HEK293 (cell line): ENCODE measurements around the gene TRAF6.

Experiments
- CTCF ChIA-PET: fragments of 350-600 bp; formaldehyde crosslinking; extraction: SDS; loops from one replicate; lab custom pipeline; 2021; ENCODE audit warnings: antibody characterized with exemption; lab: Yijun Ruan, JAX
- POLR2A ChIA-PET: fragments of 300-600 bp; formaldehyde crosslinking; extraction: SDS; loops from one replicate; lab custom pipeline; 2020; ENCODE audit warnings: antibody characterized with exemption, inconsistent platforms; lab: Yijun Ruan, JAX
- H3K27ac ChIP-seq: fragments of 200-500 bp; sonication (Bioruptor generic); 2 replicates; pipeline ENCODE4 v1.5.1; 2014; ENCODE audit warnings: low read depth, low read length, control low read depth, inconsistent platforms; ENCODE audit errors: extremely low read depth
- H3K36me3 ChIP-seq, 2 experiments: fragments of 200-500 bp in 1 of 2; sonication (Bioruptor generic) in 1 of 2; 1 replicate in 1 of 2; 2 replicates in 1 of 2; pipeline ENCODE4 v1.5.1; 2014 to 2017; ENCODE audit warnings: inconsistent platforms in 2 of 2, low read length in 2 of 2; ENCODE audit not compliant: control insufficient read depth in 2 of 2, insufficient read depth in 1 of 2
- H3K4me1 ChIP-seq: fragments of 200-500 bp; sonication (Bioruptor generic); 2 replicates; pipeline ENCODE4 v1.5.1; 2014; ENCODE audit warnings: mild to moderate bottlenecking, low read length, inconsistent platforms; ENCODE audit not compliant: control insufficient read depth, insufficient read depth
- H3K4me3 ChIP-seq: 2 replicates; pipeline ENCODE4 v1.5.1; 2011; ENCODE audit warnings: low read depth, mild to moderate bottlenecking, control low read depth, low read length, moderate library complexity
- H3K9me3 ChIP-seq: fragments of 200-500 bp; sonication (Bioruptor generic); 2 replicates; pipeline ENCODE4 v1.5.1; 2014; ENCODE audit warnings: low read depth, low read length, inconsistent platforms; ENCODE audit not compliant: control insufficient read depth, insufficient read depth
- BCL11B ChIP-seq: fragments of 450-650 bp; formaldehyde crosslinking; IDR thresholded peaks from 2 replicates; pipeline ENCODE4 v1.5.1; 2016; ENCODE audit warnings: low read depth, missing biosample characterization, missing genetic modification characterization
- CTCF ChIP-seq: fragments of 450-650 bp; formaldehyde crosslinking; IDR thresholded peaks from 2 replicates; pipeline ENCODE4 v1.5.1; 2016; ENCODE audit warnings: missing biosample characterization, missing genetic modification characterization
- TRIM28 ChIP-seq: IDR thresholded peaks from 2 replicates; pipeline ENCODE4 v1.6.1; 2011; ENCODE audit warnings: low read length, control low read depth, borderline replicate concordance
- ZBTB17 ChIP-seq: fragments of 450-650 bp; formaldehyde crosslinking; IDR thresholded peaks from 2 replicates; pipeline ENCODE4 v1.5.1; 2016; ENCODE audit warnings: missing biosample characterization, missing genetic modification characterization
- ZFHX2 ChIP-seq: fragments of 450-650 bp; formaldehyde crosslinking; conservative IDR thresholded peaks from 2 replicates; pipeline ENCODE4 v1.5.1; 2016; ENCODE audit warnings: missing biosample characterization, missing genetic modification characterization
- ZNF138 ChIP-seq: fragments of 450-650 bp; formaldehyde crosslinking; IDR thresholded peaks from 2 replicates; pipeline ENCODE4 v1.5.1; 2016; ENCODE audit warnings: missing biosample characterization, missing genetic modification characterization, borderline replicate concordance
- ZNF16 ChIP-seq: fragments of 450-650 bp; formaldehyde crosslinking; IDR thresholded peaks from 2 replicates; pipeline ENCODE4 v1.5.1; 2016; ENCODE audit warnings: low read depth, missing biosample characterization, missing genetic modification characterization
- ZNF248 ChIP-seq: fragments of 450-650 bp; formaldehyde crosslinking; IDR thresholded peaks from 2 replicates; pipeline ENCODE4 v1.5.1; 2017; ENCODE audit warnings: missing biosample characterization, missing genetic modification characterization
- ZNF266 ChIP-seq: fragments of 450-650 bp; formaldehyde crosslinking; IDR thresholded peaks from 2 replicates; pipeline ENCODE4 v1.5.1; 2016; ENCODE audit warnings: missing biosample characterization, missing genetic modification characterization, low read depth
- ZNF510 ChIP-seq: fragments of 450-650 bp; formaldehyde crosslinking; IDR thresholded peaks from 2 replicates; pipeline ENCODE4 v1.5.1; 2018; ENCODE audit warnings: mild to moderate bottlenecking, missing genetic modification characterization, missing biosample characterization; ENCODE audit not compliant: insufficient replicate concordance
- ZNF639 ChIP-seq: fragments of 450-650 bp; formaldehyde crosslinking; IDR thresholded peaks from 2 replicates; pipeline ENCODE4 v1.5.1; 2016; ENCODE audit warnings: missing biosample characterization, missing genetic modification characterization
- ZNF654 ChIP-seq: fragments of 450-650 bp; formaldehyde crosslinking; IDR thresholded peaks from 2 replicates; pipeline ENCODE4 v1.5.1; 2016; ENCODE audit warnings: low read depth, missing biosample characterization, missing genetic modification characterization
- ZNF670 ChIP-seq: fragments of 450-650 bp; formaldehyde crosslinking; IDR thresholded peaks from 2 replicates; pipeline ENCODE4 v1.5.1; 2016; ENCODE audit warnings: missing biosample characterization, missing genetic modification characterization, low read depth
- TF ChIP-seq, protein P1 (sequence below): fragments of 450-650 bp; formaldehyde crosslinking; IDR thresholded peaks from 2 replicates; pipeline ENCODE4 v1.5.1; 2016; ENCODE audit warnings: missing biosample characterization, missing genetic modification characterization, low read depth
- TF ChIP-seq, protein P2 (sequence below): fragments of 450-650 bp; formaldehyde crosslinking; optimal IDR thresholded peaks from 2 replicates; pipeline ENCODE3; 2016; ENCODE audit warnings: missing biosample characterization, mild to moderate bottlenecking, missing genetic modification characterization
- TF ChIP-seq, protein P3 (sequence below): fragments of 450-650 bp; formaldehyde crosslinking; IDR thresholded peaks from 2 replicates; pipeline ENCODE4 v1.5.1; 2017; ENCODE audit warnings: missing biosample characterization, missing genetic modification characterization
- TF ChIP-seq, protein P4 (sequence below): fragments of 450-650 bp; formaldehyde crosslinking; IDR thresholded peaks from 2 replicates; pipeline ENCODE4 v1.5.1; 2017; ENCODE audit warnings: missing biosample characterization, missing genetic modification characterization

Gene TRAF6

DNA sequence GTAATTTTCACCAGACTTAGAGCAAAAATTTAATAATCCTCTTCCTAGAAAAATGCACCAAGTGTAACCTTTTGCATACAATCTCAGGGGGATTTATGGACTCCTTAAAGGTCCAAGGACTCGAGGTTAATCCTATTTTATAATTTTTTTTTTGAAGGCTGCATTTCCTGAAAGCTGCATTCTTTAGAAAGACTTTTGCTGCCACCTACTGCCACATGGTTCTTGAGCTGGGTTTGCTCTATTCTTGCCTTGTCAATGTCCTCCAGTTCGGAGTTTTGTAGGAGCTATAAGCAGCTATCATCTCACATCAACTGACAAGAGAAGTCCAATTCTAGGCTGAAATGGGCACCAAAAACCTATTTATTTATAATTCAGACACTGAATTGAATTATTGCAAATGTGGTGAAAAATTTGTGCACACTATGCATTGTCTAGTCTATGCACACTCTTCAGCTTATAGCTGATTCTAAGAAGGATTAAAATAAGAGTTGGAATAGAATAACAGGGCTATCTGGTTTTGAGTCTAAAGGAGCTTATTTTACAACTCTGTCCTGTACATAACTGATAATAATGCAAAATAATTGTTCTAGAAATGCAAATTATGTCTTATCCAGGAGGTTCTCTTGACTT is 31.3 kb downstream of the TRAF6 start:
- ChIA-PET POLR2A (interaction anchor here (0.5 to 1.3 kb wide), 7 partner anchors 8 to 186 kb away, joined by 3 to 5 read pairs (median 4); no protein-coding TSS in a partner anchor), CTCF (interaction anchor here (0.6 to 9.4 kb wide), 40 partner anchors 9 to 1419 kb away, joined by 3 to 247 read pairs (median 4); partner anchors contain the start of genes COMMD9 and PRR5L)
- Histone ChIP-seq H3K9me3 (no peaks in the 10 kb centered on the region), H3K4me1 (no peaks in the 10 kb centered on the region), H3K36me3 (peaks cover 0 to 1% of the 10 kb centered on the region in 2 experiments; a peak in 2 of 3 replicates), H3K27ac (no peak overlapping the region), H3K4me3 (no peak overlapping the region)
- no peak for TF ChIP-seq BCL11B (tag by site-specific recombination)
- peak; percentile 76 for TF ChIP-seq ZNF654 (tag by site-specific recombination)
- TF ChIP-seq, protein P1, sequence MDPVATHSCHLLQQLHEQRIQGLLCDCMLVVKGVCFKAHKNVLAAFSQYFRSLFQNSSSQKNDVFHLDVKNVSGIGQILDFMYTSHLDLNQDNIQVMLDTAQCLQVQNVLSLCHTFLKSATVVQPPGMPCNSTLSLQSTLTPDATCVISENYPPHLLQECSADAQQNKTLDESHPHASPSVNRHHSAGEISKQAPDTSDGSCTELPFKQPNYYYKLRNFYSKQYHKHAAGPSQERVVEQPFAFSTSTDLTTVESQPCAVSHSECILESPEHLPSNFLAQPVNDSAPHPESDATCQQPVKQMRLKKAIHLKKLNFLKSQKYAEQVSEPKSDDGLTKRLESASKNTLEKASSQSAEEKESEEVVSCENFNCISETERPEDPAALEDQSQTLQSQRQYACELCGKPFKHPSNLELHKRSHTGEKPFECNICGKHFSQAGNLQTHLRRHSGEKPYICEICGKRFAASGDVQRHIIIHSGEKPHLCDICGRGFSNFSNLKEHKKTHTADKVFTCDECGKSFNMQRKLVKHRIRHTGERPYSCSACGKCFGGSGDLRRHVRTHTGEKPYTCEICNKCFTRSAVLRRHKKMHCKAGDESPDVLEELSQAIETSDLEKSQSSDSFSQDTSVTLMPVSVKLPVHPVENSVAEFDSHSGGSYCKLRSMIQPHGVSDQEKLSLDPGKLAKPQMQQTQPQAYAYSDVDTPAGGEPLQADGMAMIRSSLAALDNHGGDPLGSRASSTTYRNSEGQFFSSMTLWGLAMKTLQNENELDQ = no peak
- no peak for TF ChIP-seq ZNF670 (tag by site-specific recombination)
- no peak for TF ChIP-seq ZFHX2 (tag by site-specific recombination)
- peak; percentile 42; the same call in 1 of the 2 replicates for TF ChIP-seq CTCF
- TF ChIP-seq TRIM28 = no peak
- TF ChIP-seq ZNF138 (tag by site-specific recombination) = no peak

DNA sequence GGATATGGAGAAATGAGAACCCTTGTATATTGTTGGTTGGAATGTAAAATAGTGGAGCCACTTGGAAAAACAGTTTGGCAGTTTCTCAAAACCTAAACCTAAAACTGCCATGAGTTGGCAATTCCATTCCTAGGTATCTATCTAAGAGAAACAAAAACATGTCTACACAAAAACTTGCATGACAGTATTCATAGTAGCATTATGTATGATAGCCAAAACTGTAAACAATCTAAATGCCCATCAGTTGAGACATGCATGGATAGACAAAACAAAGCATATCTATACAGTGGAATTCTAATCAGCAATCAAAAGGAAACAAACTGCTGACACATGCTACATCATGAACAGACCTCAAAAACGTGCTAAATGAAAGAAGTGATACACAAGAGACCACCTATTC is 34.9 kb downstream of the TRAF6 start:
- POLR2A ChIA-PET = no interaction called here
- Histone ChIP-seq H3K27ac (no peak overlapping the region), H3K4me1 (no peaks in the 10 kb centered on the region), H3K4me3 (no peak overlapping the region), H3K36me3 (no peaks in the 10 kb centered on the region), H3K9me3 (no peaks in the 10 kb centered on the region)
- CTCF ChIA-PET = interaction anchor here (0.6 to 9.4 kb wide), 6 partner anchors 17 to 272 kb away, joined by 3 to 247 read pairs (median 4); partner anchors contain the start of genes COMMD9 and PRR5L
- TF ChIP-seq ZBTB17 (tag by site-specific recombination) (no peak), ZNF510 (tag by site-specific recombination) (no peak), ZNF16 (tag by site-specific recombination) (no peak)
- TF ChIP-seq, protein P2, sequence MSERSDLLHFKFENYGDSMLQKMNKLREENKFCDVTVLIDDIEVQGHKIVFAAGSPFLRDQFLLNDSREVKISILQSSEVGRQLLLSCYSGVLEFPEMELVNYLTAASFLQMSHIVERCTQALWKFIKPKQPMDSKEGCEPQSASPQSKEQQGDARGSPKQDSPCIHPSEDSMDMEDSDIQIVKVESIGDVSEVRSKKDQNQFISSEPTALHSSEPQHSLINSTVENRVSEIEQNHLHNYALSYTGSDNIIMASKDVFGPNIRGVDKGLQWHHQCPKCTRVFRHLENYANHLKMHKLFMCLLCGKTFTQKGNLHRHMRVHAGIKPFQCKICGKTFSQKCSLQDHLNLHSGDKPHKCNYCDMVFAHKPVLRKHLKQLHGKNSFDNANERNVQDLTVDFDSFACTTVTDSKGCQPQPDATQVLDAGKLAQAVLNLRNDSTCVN = no peak
- TF ChIP-seq, protein P3, sequence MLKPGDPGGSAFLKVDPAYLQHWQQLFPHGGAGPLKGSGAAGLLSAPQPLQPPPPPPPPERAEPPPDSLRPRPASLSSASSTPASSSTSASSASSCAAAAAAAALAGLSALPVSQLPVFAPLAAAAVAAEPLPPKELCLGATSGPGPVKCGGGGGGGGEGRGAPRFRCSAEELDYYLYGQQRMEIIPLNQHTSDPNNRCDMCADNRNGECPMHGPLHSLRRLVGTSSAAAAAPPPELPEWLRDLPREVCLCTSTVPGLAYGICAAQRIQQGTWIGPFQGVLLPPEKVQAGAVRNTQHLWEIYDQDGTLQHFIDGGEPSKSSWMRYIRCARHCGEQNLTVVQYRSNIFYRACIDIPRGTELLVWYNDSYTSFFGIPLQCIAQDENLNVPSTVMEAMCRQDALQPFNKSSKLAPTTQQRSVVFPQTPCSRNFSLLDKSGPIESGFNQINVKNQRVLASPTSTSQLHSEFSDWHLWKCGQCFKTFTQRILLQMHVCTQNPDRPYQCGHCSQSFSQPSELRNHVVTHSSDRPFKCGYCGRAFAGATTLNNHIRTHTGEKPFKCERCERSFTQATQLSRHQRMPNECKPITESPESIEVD (tag by site-specific recombination) = no peak

DNA sequence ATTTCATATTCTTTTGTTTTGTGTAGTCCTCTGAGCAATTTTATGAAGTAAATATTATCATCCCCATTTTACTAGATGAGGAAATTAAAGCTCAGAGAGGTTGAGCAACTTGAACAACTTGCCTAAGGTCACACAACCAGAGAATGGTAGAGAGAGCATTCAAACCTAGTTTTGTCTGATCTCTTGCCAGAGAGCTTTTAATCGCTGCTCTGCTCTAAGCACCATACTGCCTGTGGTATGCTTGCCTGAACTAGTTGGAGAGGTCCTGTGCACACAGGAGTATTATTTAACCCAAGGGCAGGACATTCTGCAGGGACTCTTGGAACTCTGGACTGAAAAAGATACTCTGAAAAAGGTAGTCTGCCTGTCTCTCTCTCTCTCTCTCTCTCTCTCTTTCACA is 38.5 kb downstream of the TRAF6 start:
- CTCF ChIA-PET = interaction anchor here (1.3 to 4.7 kb wide), 4 partner anchors 21 to 179 kb away, joined by 4 to 28 read pairs (median 4); no protein-coding TSS in a partner anchor
- Histone ChIP-seq H3K4me3 (no peak overlapping the region), H3K36me3 (no peaks in the 10 kb centered on the region), H3K9me3 (no peaks in the 10 kb centered on the region), H3K4me1 (no peaks in the 10 kb centered on the region), H3K27ac (no peak overlapping the region)
- TF ChIP-seq ZNF639 (tag by site-specific recombination) (no peak), ZNF248 (tag by site-specific recombination) (no peak), ZNF266 (tag by site-specific recombination) (no peak)
- TF ChIP-seq, protein P4, sequence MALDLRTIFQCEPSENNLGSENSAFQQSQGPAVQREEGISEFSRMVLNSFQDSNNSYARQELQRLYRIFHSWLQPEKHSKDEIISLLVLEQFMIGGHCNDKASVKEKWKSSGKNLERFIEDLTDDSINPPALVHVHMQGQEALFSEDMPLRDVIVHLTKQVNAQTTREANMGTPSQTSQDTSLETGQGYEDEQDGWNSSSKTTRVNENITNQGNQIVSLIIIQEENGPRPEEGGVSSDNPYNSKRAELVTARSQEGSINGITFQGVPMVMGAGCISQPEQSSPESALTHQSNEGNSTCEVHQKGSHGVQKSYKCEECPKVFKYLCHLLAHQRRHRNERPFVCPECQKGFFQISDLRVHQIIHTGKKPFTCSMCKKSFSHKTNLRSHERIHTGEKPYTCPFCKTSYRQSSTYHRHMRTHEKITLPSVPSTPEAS = peak; percentile 65; the same call in 1 of the 2 replicates
- POLR2A ChIA-PET = no interaction called here
